ENCODE data around the gene FUS. TPM values are rescaled to one million over a fixed set of nuclear protein-coding genes. Genes with fewer than 3 reads are reported as not detected.

Gene FUS
- total and polyA plus RNA-seq, 2 experiments from 2014 or later = 247 to 528 TPM

DNA sequence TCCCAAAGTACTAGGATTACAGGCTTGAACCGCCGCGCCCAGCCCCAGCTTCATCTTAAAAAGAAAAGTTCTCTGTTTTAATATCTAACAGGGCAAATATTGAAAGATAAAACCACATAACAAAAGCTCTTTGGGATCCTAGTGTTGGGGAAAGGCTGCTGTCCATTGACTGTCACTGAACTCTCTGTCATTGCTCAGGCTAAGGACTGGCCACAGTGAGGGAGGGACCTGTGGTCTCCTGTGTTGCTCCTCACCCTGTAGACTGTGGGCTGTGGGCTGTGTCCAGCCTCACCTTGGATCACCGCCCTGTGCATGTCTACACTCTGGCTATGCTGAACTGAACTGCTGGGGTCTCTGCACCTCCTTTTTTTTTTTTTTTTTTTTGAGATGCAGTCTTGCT is 48.3 kb downstream of the FUS start (continued):
- TF ChIP-seq CTCF (conservative IDR thresholded peaks at IDR 0.05; ENCODE audit: low read depth in 2 of 2) = no peak

DNA sequence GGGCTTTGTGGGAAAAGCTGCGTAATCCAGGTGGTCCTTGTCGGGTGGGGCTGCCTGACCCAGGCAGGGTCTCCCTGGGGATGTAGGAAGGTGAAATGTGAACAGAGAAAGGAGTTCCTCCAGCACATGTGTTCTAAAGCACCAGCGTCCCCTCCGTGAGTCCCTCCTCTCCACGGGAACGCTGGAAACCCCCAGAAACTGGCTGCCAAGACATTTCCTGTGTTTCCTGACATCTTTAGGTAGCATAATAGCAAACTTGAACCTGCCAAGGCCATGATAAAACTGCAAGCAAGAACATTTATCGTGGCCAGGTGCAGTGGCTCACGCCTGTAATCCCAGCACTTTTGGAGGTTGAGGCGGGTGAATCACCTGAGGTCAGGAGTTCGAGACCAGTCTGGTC is 49.6 kb downstream of the FUS start:
- peaks cover 15% of the 10 kb centered on the region for H3K27me3 Mint-ChIP-seq (ENCODE audit: insufficient read depth, low read depth, poor library complexity)
- no peaks in the 10 kb centered on the region for H3K4me1 ChIP-seq (ENCODE audit: insufficient read depth)
- TF ChIP-seq, protein P1, sequence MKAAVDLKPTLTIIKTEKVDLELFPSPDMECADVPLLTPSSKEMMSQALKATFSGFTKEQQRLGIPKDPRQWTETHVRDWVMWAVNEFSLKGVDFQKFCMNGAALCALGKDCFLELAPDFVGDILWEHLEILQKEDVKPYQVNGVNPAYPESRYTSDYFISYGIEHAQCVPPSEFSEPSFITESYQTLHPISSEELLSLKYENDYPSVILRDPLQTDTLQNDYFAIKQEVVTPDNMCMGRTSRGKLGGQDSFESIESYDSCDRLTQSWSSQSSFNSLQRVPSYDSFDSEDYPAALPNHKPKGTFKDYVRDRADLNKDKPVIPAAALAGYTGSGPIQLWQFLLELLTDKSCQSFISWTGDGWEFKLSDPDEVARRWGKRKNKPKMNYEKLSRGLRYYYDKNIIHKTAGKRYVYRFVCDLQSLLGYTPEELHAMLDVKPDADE (IDR thresholded peaks at IDR 0.05) = no peak
- TF ChIP-seq ZNF331 (CRISPR knock-in tag; IDR thresholded peaks at IDR 0.05; ENCODE audit: low read depth) (no peak), ZNF114 (CRISPR knock-in tag; IDR thresholded peaks at IDR 0.05) (no peak), POLR2AphosphoS5 (IDR thresholded peaks at IDR 0.05; ENCODE audit: low read depth) (no peak), REST (IDR thresholded peaks at IDR 0.05; ENCODE audit: unreplicated experiment) (no peak), NANOG (IDR thresholded peaks at IDR 0.05; ENCODE audit: borderline replicate concordance) (no peak), JUNB (IDR thresholded peaks at IDR 0.05; ENCODE audit: unreplicated experiment) (no peak), CTCF (conservative IDR thresholded peaks at IDR 0.05; ENCODE audit: low read depth in 2 of 2) (no peak), STAT1 (IDR thresholded peaks at IDR 0.05; ENCODE audit: unreplicated experiment) (no peak), EZH2phosphoT487 (IDR thresholded peaks at IDR 0.05; ENCODE audit: unreplicated experiment) (no peak)
- TF ChIP-seq, protein P2, sequence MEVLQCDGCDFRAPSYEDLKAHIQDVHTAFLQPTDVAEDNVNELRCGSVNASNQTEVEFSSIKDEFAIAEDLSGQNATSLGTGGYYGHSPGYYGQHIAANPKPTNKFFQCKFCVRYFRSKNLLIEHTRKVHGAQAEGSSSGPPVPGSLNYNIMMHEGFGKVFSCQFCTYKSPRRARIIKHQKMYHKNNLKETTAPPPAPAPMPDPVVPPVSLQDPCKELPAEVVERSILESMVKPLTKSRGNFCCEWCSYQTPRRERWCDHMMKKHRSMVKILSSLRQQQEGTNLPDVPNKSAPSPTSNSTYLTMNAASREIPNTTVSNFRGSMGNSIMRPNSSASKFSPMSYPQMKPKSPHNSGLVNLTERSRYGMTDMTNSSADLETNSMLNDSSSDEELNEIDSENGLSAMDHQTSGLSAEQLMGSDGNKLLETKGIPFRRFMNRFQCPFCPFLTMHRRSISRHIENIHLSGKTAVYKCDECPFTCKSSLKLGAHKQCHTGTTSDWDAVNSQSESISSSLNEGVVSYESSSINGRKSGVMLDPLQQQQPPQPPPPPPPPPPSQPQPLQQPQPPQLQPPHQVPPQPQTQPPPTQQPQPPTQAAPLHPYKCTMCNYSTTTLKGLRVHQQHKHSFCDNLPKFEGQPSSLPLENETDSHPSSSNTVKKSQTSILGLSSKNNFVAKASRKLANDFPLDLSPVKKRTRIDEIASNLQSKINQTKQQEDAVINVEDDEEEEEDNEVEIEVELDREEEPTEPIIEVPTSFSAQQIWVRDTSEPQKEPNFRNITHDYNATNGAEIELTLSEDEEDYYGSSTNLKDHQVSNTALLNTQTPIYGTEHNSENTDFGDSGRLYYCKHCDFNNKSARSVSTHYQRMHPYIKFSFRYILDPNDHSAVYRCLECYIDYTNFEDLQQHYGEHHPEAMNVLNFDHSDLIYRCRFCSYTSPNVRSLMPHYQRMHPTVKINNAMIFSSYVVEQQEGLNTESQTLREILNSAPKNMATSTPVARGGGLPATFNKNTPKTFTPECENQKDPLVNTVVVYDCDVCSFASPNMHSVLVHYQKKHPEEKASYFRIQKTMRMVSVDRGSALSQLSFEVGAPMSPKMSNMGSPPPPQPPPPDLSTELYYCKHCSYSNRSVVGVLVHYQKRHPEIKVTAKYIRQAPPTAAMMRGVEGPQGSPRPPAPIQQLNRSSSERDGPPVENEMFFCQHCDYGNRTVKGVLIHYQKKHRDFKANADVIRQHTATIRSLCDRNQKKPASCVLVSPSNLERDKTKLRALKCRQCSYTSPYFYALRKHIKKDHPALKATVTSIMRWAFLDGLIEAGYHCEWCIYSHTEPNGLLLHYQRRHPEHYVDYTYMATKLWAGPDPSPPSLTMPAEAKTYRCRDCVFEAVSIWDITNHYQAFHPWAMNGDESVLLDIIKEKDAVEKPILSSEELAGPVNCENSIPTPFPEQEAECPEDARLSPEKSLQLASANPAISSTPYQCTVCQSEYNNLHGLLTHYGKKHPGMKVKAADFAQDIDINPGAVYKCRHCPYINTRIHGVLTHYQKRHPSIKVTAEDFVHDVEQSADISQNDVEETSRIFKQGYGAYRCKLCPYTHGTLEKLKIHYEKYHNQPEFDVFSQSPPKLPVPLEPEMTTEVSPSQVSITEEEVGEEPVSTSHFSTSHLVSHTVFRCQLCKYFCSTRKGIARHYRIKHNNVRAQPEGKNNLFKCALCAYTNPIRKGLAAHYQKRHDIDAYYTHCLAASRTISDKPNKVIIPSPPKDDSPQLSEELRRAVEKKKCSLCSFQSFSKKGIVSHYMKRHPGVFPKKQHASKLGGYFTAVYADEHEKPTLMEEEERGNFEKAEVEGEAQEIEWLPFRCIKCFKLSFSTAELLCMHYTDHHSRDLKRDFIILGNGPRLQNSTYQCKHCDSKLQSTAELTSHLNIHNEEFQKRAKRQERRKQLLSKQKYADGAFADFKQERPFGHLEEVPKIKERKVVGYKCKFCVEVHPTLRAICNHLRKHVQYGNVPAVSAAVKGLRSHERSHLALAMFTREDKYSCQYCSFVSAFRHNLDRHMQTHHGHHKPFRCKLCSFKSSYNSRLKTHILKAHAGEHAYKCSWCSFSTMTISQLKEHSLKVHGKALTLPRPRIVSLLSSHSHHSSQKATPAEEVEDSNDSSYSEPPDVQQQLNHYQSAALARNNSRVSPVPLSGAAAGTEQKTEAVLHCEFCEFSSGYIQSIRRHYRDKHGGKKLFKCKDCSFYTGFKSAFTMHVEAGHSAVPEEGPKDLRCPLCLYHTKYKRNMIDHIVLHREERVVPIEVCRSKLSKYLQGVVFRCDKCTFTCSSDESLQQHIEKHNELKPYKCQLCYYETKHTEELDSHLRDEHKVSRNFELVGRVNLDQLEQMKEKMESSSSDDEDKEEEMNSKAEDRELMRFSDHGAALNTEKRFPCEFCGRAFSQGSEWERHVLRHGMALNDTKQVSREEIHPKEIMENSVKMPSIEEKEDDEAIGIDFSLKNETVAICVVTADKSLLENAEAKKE (CRISPR knock-in tag; IDR thresholded peaks at IDR 0.05) = no peak

More for the DNA sequence above, 49.6 kb downstream of the FUS start:
- peaks cover 14% of the 10 kb centered on the region for H3K36me3 Mint-ChIP-seq (ENCODE audit: low read depth)
- H3K4me1 Mint-ChIP-seq = peaks cover 3% of the 10 kb centered on the region; the same call in 1 of the 3 replicates
- H3K27ac ChIP-seq (ENCODE audit: low read depth) = no peak overlapping the region
- no peak overlapping the region for H3K4me2 ChIP-seq
- H3F3A ChIP-seq (replicated peaks; ENCODE audit: low read depth) = no peaks in the 10 kb centered on the region
- DNase-seq (ENCODE audit: low spot score) = no peak
- H3K27ac Mint-ChIP-seq = no peak overlapping the region
- peaks cover 31% of the 10 kb centered on the region for H3K9me3 Mint-ChIP-seq
- H3K9me2 ChIP-seq (ENCODE audit: insufficient read depth) = no peaks in the 10 kb centered on the region
- H4K20me1 ChIP-seq (replicated peaks; ENCODE audit: insufficient read depth) = no peaks in the 10 kb centered on the region
- H2AFZ ChIP-seq = no peak overlapping the region
- no peak overlapping the region for H3K4me3 ChIP-seq
- no peak overlapping the region for H3K4me3 Mint-ChIP-seq
- ATAC-seq = no peak
- H3K79me2 ChIP-seq (replicated peaks; ENCODE audit: insufficient read depth) = no peaks in the 10 kb centered on the region
- no peaks in the 10 kb centered on the region for H3K27me3 ChIP-seq (ENCODE audit: insufficient read depth)
- no peaks in the 10 kb centered on the region for H3K36me3 ChIP-seq (ENCODE audit: insufficient read depth)
